GM12878 (cell line): ENCODE data around the gene CRTC3. TPM values are rescaled to one million over a fixed set of nuclear protein-coding genes. Genes with fewer than 3 reads are reported as not detected.
A peak's percentile ranks its signal among the peaks of the same experiment; 100 is the strongest.

Experiments
- ATAC-seq: fragments of 200-7000 bp; cut with Tn5 transposase; 3 replicates; pipeline ENCODE4 v1.9.1; 2020; ENCODE audit warnings: mild to moderate bottlenecking, moderate library complexity
- BruUV-seq: library from RNA; stranded (reverse); fragments of 400-500 nt; replicated peaks from 2 replicates; lab custom pipeline; 2021; lab: Mats Ljungman, UMichigan
- CTCF ChIA-PET: fragments of 300-600 bp; sonication (Branson Sonifier 250); formaldehyde crosslinking; extraction: SDS; loops from one replicate; lab custom pipeline; 2021; ENCODE audit warnings: inconsistent platforms; lab: Yijun Ruan, JAX
- POLR2A ChIA-PET: fragments of 350-600 bp; formaldehyde crosslinking; extraction: SDS; loops from one replicate; lab custom pipeline; 2021; ENCODE audit warnings: inconsistent platforms; lab: Charles Lee
- RAD21 ChIA-PET: fragments of 300-600 bp; sonication (Branson Sonifier 250); formaldehyde crosslinking; loops from one replicate; lab custom pipeline; 2023; ENCODE audit warnings: antibody characterized with exemption; ENCODE audit not compliant: unreplicated experiment; lab: Charles Lee
- SMC1A ChIA-PET: fragments of 300-600 bp; sonication (Branson Sonifier 250); formaldehyde crosslinking; loops from one replicate; lab custom pipeline; 2023; ENCODE audit not compliant: unreplicated experiment, uncharacterized antibody; lab: Charles Lee
- DNase-seq: peaks from one replicate; pipeline ENCODE4 v3.0.0-alpha.2; 2011; ENCODE audit warnings: low read depth, low spot score
- FAIRE-seq: peaks from 3 replicates; lab custom pipeline; 2011; peaks lifted over from hg19 to GRCh38; lab: Jason Lieb, UNC
- H2AFZ ChIP-seq: 2 replicates; pipeline ENCODE4 v1.6.0; 2011; ENCODE audit warnings: low read depth, low read length, control low read depth; ENCODE audit not compliant: control insufficient read depth
- H3K27ac ChIP-seq: 2 replicates; pipeline ENCODE4 v1.5.1; 2011; ENCODE audit warnings: control low read depth; ENCODE audit not compliant: control insufficient read depth, insufficient read depth
- H3K27me3 ChIP-seq, 2 experiments: replicated peaks in 1 of 2; 2 replicates each; pipeline versions ENCODE4 v1.6.0 to v1.6.1; 2011; ENCODE audit warnings: low read length in 1 of 2; ENCODE audit not compliant: control insufficient read depth in 2 of 2, insufficient read depth in 2 of 2
- H3K36me3 ChIP-seq, 2 experiments: 2 replicates each; pipeline ENCODE4 v1.5.1; 2011; ENCODE audit warnings: low read length in 1 of 2; ENCODE audit not compliant: control insufficient read depth in 2 of 2, insufficient read depth in 2 of 2
- H3K4me1 ChIP-seq: 2 replicates; pipeline ENCODE4 v1.6.1; 2011; ENCODE audit warnings: mild to moderate bottlenecking, low read length, moderate library complexity, mixed read lengths; ENCODE audit not compliant: control insufficient read depth, insufficient read depth
- H3K4me2 ChIP-seq: 2 replicates; pipeline ENCODE4 v1.6.0; 2011; ENCODE audit warnings: control low read depth; ENCODE audit not compliant: control insufficient read depth, insufficient read depth
- H3K4me3 ChIP-seq: fragments of 200-600 bp; sonication (generic); 2 replicates; pipeline ENCODE4 v1.5.1; 2016
- H3K79me2 ChIP-seq: 2 replicates; pipeline ENCODE4 v1.6.0; 2011; ENCODE audit warnings: low read length; ENCODE audit not compliant: control insufficient read depth, insufficient read depth
- H3K9ac ChIP-seq: 2 replicates; pipeline ENCODE4 v1.8.0; 2011; ENCODE audit warnings: low read length, control low read depth, mixed read lengths; ENCODE audit not compliant: control insufficient read depth, insufficient read depth
- H3K9me3 ChIP-seq: replicated peaks from 3 replicates; pipeline ENCODE4 v1.5.1; 2011; ENCODE audit warnings: mild to moderate bottlenecking, low read length; ENCODE audit not compliant: control insufficient read depth, insufficient read depth
- H4K20me1 ChIP-seq: 2 replicates; pipeline ENCODE4 v1.6.0; 2011; ENCODE audit not compliant: control insufficient read depth, insufficient read depth
- BHLHE40 ChIP-seq, 2 experiments: fragments of 450-650 bp in 1 of 2; IDR thresholded peaks; 2 replicates each; pipeline ENCODE4 v1.6.1; 2011 to 2017; ENCODE audit warnings: low read depth in 2 of 2, borderline replicate concordance in 1 of 2, improper control_type of control experiment in 1 of 2, low read length in 1 of 2, mild to moderate bottlenecking in 1 of 2
- CBFB ChIP-seq: IDR thresholded peaks from 2 replicates; pipeline ENCODE4 v1.6.1; 2016; ENCODE audit warnings: antibody characterized with exemption, low read depth
- CBX3 ChIP-seq: fragments of 200-600 bp; sonication (generic); IDR thresholded peaks from 2 replicates; pipeline ENCODE4 v1.6.1; 2016; ENCODE audit warnings: low read depth, borderline replicate concordance
- LARP7 ChIP-seq: fragments of 450-650 bp; IDR thresholded peaks from 2 replicates; pipeline ENCODE4 v1.6.1; 2017; ENCODE audit warnings: mild to moderate bottlenecking
- MYB ChIP-seq: fragments of 150-350 bp; IDR thresholded peaks from 2 replicates; pipeline ENCODE4 v1.6.1; 2014; ENCODE audit warnings: mild to moderate bottlenecking, low read depth, low read length, borderline replicate concordance
- RAD51 ChIP-seq: fragments of 450-650 bp; IDR thresholded peaks from 2 replicates; pipeline ENCODE4 v1.6.1; 2016; ENCODE audit warnings: moderate library complexity, mild to moderate bottlenecking, inconsistent platforms
- SPI1 ChIP-seq: IDR thresholded peaks from 2 replicates; pipeline ENCODE4 v1.6.1; 2011; ENCODE audit warnings: low read depth, mild to moderate bottlenecking, low read length, moderate library complexity, borderline replicate concordance; ENCODE audit not compliant: insufficient read depth
- WGBS: methylation state at CpG from one replicate; pipeline ENCODE4 v1.1.6; 2016; ENCODE audit warnings: low lambda C conversion rate; ENCODE audit not compliant: insufficient replicate concordance, insufficient coverage; ENCODE audit errors: missing lambda C conversion rate; 5-methylcytosine and 5-hydroxymethylcytosine counted together
- in situ Hi-C: fragments of 300-500 bp; cut with MboI; formaldehyde crosslinking; loops from 9 replicates; pipeline ENCODE4 v1.14.3; 2018; ENCODE audit warnings: mixed read lengths
- intact Hi-C: fragments of 100-400 bp; cut with micrococcal nuclease; formaldehyde crosslinking; loops from one replicate; pipeline ENCODE4 v1.14.2; 2022; ENCODE audit not compliant: unreplicated experiment
- polyA plus RNA-seq, 11 experiments: library from polyadenylated mRNA; depleted of rRNA in 4 of 11; unstranded in 6 of 11; stranded (reverse) in 5 of 11; fragments of >200 nt; fragmentation: Nextera tagmentation in 4 of 11; fragmentation: Illumina TruSeq in 1 of 11; extraction: Ambion mirVana in 4 of 11; extraction: Trizol in 1 of 11; gene quantifications; 1 replicate in 1 of 11; 2 replicates in 10 of 11; pipeline versions ENCODE4 v1.2.1 to v1.2.3, GENCODE V29; 2011 to 2016; ENCODE audit warnings: inconsistent platforms in 2 of 11, missing spikeins in 2 of 11, low read depth in 1 of 11
- total RNA-seq, 4 experiments: library from RNA; depleted of rRNA in 3 of 4; stranded (reverse); fragments of >200 nt in 3 of 4; fragmentation: Illumina TruSeq in 1 of 4; extraction: Trizol in 1 of 4; gene quantifications; 2 replicates each; pipeline versions ENCODE4 v1.2.1 to v1.2.3, GENCODE V29; 2013 to 2021
- TF ChIP-seq, protein P1 (sequence below): fragments of 450-650 bp; IDR thresholded peaks from 2 replicates; pipeline ENCODE4 v1.6.1; 2017; ENCODE audit warnings: mild to moderate bottlenecking
- TF ChIP-seq, protein P2 (sequence below): fragments of 450-650 bp; IDR thresholded peaks from 2 replicates; pipeline ENCODE4 v1.6.1; 2017; ENCODE audit warnings: borderline replicate concordance
- TF ChIP-seq, protein P3 (sequence below): fragments of 150-350 bp; IDR thresholded peaks from 2 replicates; pipeline ENCODE4 v1.6.1; 2016; ENCODE audit warnings: low read depth, low read length

The CRTC3 gene
- total and polyA plus RNA-seq, 10 of the 15 experiments (the other 5 are each of a cell fraction or from before 2014, with no cell fraction given) = 3.5 to 36.9 (median 18.9) TPM

DNA sequence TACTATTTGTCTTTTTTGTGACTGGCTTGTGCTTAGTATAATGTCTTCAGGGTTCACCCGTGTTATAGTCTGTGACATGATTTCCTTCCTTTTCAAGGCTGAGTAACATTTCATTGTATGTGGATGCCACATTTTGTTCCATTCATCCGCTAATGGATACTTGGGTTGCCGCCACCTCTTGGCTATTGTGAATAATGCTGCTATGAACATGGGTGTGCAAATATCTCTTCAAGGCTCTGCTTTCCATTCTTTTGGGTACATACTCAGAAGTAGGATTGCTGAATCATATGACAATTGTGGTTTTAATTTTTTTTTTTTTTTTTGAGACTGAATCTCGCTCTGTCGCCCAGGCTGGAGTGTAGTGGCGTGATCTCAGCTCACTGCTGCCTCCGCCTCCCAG, 15.4 kb downstream of the CRTC3 start:
- no peak for TF ChIP-seq BHLHE40 (IDR thresholded peaks at IDR 0.05; ENCODE audit: borderline replicate concordance in 1 of 2, low read depth in 2 of 2, low read length in 1 of 2)
- TF ChIP-seq LARP7 = no peak
- TF ChIP-seq, protein P1, sequence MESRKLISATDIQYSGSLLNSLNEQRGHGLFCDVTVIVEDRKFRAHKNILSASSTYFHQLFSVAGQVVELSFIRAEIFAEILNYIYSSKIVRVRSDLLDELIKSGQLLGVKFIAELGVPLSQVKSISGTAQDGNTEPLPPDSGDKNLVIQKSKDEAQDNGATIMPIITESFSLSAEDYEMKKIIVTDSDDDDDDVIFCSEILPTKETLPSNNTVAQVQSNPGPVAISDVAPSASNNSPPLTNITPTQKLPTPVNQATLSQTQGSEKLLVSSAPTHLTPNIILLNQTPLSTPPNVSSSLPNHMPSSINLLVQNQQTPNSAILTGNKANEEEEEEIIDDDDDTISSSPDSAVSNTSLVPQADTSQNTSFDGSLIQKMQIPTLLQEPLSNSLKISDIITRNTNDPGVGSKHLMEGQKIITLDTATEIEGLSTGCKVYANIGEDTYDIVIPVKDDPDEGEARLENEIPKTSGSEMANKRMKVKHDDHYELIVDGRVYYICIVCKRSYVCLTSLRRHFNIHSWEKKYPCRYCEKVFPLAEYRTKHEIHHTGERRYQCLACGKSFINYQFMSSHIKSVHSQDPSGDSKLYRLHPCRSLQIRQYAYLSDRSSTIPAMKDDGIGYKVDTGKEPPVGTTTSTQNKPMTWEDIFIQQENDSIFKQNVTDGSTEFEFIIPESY = peak; percentile 88
- Histone ChIP-seq H2AFZ (no peak overlapping the region), H3K79me2 (peaks cover 1% of the 10 kb centered on the region), H3K27me3 (no peaks in the 10 kb centered on the region), H3K27ac (no peak overlapping the region), H3K4me1 (peaks cover 2% of the 10 kb centered on the region; the same call in 1 of the 2 replicates), H3K36me3 (peaks cover 0 to 18% of the 10 kb centered on the region in 2 experiments), H3K9me3 (no peaks in the 10 kb centered on the region), H3K4me2 (no peak overlapping the region), H3K4me3 (no peak overlapping the region), H3K9ac (no peak overlapping the region), H4K20me1 (no peaks in the 10 kb centered on the region)
- ATAC-seq (no peak), FAIRE-seq (no peak), DNase-seq (no peak)
- ChIA-PET SMC1A (no interaction called here), RAD21 (no interaction called here), POLR2A (no interaction called here), CTCF (interaction anchor here (1.0 kb wide), 1 partner anchor 9 kb away, joined by 4 read pairs; no protein-coding TSS in a partner anchor)
- no TSS peak for BruUV-seq
- intact Hi-C loops = no loop called here
- in situ Hi-C loops = no loop called here
- 85% methylated on average over 7 of the region's 7 CpGs for WGBS

DNA sequence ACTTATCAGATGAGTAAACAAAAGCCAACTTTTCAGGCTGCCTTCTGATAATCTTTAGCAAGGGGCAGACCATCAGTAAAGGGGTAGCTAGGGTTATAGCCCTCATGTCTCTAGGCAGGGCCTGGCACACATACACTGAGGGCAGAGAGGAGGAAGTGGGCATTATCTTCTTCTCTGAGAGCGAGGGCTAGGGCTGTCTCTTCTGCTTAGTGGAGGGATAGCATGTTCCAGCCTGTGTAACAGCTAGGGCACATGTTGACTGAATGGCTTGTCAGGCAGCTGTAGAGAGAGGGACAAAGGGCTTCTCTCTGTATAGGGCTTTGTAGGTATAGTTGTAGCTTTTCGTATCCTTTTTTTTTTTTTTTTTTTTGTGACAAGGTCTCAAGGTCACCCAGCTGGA, 17.8 kb downstream of the CRTC3 start:
- ChIA-PET SMC1A (interaction anchor here (0.6 to 1.3 kb wide), 2 partner anchors 16 to 48 kb away, joined by 3 read pairs; no protein-coding TSS in a partner anchor), POLR2A (no interaction called here)
- Histone ChIP-seq H3K9me3 (no peaks in the 10 kb centered on the region), H3K4me2 (no peak overlapping the region), H3K36me3 (peaks cover 0 to 15% of the 10 kb centered on the region in 2 experiments), H3K4me1 (peaks cover 15% of the 10 kb centered on the region), H4K20me1 (no peaks in the 10 kb centered on the region), H2AFZ (no peak overlapping the region)
- TSS peak; percentile 14 for BruUV-seq
- FAIRE-seq = peak; percentile 41
- no peak for TF ChIP-seq CBFB
- TF ChIP-seq MYB = no peak
- no peak for TF ChIP-seq RAD51
- peak; percentile 37; the same call in 1 of the 2 replicates for TF ChIP-seq SPI1
- TF ChIP-seq, protein P2, sequence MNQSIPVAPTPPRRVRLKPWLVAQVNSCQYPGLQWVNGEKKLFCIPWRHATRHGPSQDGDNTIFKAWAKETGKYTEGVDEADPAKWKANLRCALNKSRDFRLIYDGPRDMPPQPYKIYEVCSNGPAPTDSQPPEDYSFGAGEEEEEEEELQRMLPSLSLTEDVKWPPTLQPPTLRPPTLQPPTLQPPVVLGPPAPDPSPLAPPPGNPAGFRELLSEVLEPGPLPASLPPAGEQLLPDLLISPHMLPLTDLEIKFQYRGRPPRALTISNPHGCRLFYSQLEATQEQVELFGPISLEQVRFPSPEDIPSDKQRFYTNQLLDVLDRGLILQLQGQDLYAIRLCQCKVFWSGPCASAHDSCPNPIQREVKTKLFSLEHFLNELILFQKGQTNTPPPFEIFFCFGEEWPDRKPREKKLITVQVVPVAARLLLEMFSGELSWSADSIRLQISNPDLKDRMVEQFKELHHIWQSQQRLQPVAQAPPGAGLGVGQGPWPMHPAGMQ = no peak
- TF ChIP-seq, protein P3, sequence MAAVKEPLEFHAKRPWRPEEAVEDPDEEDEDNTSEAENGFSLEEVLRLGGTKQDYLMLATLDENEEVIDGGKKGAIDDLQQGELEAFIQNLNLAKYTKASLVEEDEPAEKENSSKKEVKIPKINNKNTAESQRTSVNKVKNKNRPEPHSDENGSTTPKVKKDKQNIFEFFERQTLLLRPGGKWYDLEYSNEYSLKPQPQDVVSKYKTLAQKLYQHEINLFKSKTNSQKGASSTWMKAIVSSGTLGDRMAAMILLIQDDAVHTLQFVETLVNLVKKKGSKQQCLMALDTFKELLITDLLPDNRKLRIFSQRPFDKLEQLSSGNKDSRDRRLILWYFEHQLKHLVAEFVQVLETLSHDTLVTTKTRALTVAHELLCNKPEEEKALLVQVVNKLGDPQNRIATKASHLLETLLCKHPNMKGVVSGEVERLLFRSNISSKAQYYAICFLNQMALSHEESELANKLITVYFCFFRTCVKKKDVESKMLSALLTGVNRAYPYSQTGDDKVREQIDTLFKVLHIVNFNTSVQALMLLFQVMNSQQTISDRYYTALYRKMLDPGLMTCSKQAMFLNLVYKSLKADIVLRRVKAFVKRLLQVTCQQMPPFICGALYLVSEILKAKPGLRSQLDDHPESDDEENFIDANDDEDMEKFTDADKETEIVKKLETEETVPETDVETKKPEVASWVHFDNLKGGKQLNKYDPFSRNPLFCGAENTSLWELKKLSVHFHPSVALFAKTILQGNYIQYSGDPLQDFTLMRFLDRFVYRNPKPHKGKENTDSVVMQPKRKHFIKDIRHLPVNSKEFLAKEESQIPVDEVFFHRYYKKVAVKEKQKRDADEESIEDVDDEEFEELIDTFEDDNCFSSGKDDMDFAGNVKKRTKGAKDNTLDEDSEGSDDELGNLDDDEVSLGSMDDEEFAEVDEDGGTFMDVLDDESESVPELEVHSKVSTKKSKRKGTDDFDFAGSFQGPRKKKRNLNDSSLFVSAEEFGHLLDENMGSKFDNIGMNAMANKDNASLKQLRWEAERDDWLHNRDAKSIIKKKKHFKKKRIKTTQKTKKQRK = no peak
- TF ChIP-seq CBX3 = no peak
- TF ChIP-seq, all 136 proteins: peak for 1
- ChIA-PET CTCF (interaction anchor here (1.2 to 2.9 kb wide), 2 partner anchors 14 to 384 kb away, joined by 3 to 9 read pairs; no protein-coding TSS in a partner anchor), RAD21 (interaction anchor here (0.7 kb wide), 2 partner anchors 10 to 19 kb away, joined by 4 to 5 read pairs; no protein-coding TSS in a partner anchor)
- in situ Hi-C loops = no loop called here
- DNase-seq = no peak
- Histone ChIP-seq H3K27ac (no peak overlapping the region), H3K79me2 (peaks cover 1% of the 10 kb centered on the region), H3K9ac (no peak overlapping the region), H3K4me3 (no peak overlapping the region), H3K27me3 (no peaks in the 10 kb centered on the region)
- peak; percentile 35; the same call in 2 of the 3 replicates for ATAC-seq
- 100% methylated on average over 2 of the region's 2 CpGs for WGBS
- intact Hi-C loops = no loop called here
